HG02610 (cell line): Measurements from ENCODE around the gene FGF12.

ENCODE experiments used
- ATAC-seq: cut with Tn5 transposase; IDR thresholded peaks from one replicate; pipeline ENCODE4 v1.9.1; 2021; ENCODE audit warnings: mild to moderate bottlenecking, moderate library complexity; ENCODE audit not compliant: unreplicated experiment

The FGF12 gene

GRCh38 chr3:192133271-192133670 is 594.1 kb downstream of the FGF12 start:
- ATAC-seq = no peak

- ATAC-seq = peak; percentile 67
Measured at GRCh38 chr3:192130534-192131132, 596.7 kb downstream of the FGF12 start.

GRCh38 chr3:192129586-192129985 is 597.8 kb downstream of the FGF12 start:
- ATAC-seq = no peak

- peak; percentile 78 for ATAC-seq
Measured at GRCh38 chr3:192128922-192129321, 598.4 kb downstream of the FGF12 start.

GRCh38 chr3:192128060-192128459 is 599.3 kb downstream of the FGF12 start:
- ATAC-seq = no peak

- peak; percentile 93 for ATAC-seq
Measured at GRCh38 chr3:192122832-192123594, 604.3 kb downstream of the FGF12 start.

- ATAC-seq = no peak
Measured at GRCh38 chr3:192121923-192122322, 605.4 kb downstream of the FGF12 start.

- no peak for ATAC-seq
Measured at GRCh38 chr3:192108820-192109219, 618.5 kb downstream of the FGF12 start.

GRCh38 chr3:192106543-192106942 is 620.8 kb downstream of the FGF12 start:
- no peak for ATAC-seq

- peak; percentile 82 for ATAC-seq
Measured at GRCh38 chr3:192092388-192093005, 634.8 kb downstream of the FGF12 start.

GRCh38 chr3:192091831-192092230 is 635.5 kb downstream of the FGF12 start:
- no peak for ATAC-seq

GRCh38 chr3:192090586-192090985 is 636.8 kb downstream of the FGF12 start:
- peak; percentile 54 for ATAC-seq
